HS-5 (cell line): ENCODE measurements around the gene HOXC11.
A peak's percentile ranks its signal among the peaks of the same experiment; 100 is the strongest.

Experiments used
- DNase-seq: peaks from one replicate; pipeline ENCODE4 v3.0.0-alpha.2; 2012; ENCODE audit warnings: low read depth

Gene HOXC11

GRCh38 chr12:53972722-53973235 lies at the start of gene HOXC11:
Gene HOXC11, plus strand, starts transcription at chr12:53973126. Its CDS starts 116 bp downstream, at chr12:53973242.
- no peak for DNase-seq

GRCh38 chr12:53924521-53925405 lies 48.2 kb upstream of the HOXC11 start:
- no peak for DNase-seq

GRCh38 chr12:53927220-53928029 lies 45.5 kb upstream of the HOXC11 start:
- DNase-seq = no peak

GRCh38 chr12:53928054-53928835 lies 44.7 kb upstream of the HOXC11 start:
- no peak for DNase-seq

GRCh38 chr12:53929527-53929926 lies 43.4 kb upstream of the HOXC11 start:
- DNase-seq = no peak

- DNase-seq = no peak
These were observed 42.2 kb upstream of the HOXC11 start for GRCh38 chr12:53930591-53931255.

GRCh38 chr12:53931844-53932581 lies 40.9 kb upstream of the HOXC11 start:
- no peak for DNase-seq

- no peak for DNase-seq
These were observed 40.0 kb upstream of the HOXC11 start for GRCh38 chr12:53932915-53933314.

GRCh38 chr12:53935383-53936341 lies 37.3 kb upstream of the HOXC11 start:
- no peak for DNase-seq

GRCh38 chr12:53937099-53937498 lies 35.8 kb upstream of the HOXC11 start:
- DNase-seq = no peak

- no peak for DNase-seq
These were observed 35.2 kb upstream of the HOXC11 start for GRCh38 chr12:53937596-53938325.

GRCh38 chr12:53938326-53939140 lies 34.4 kb upstream of the HOXC11 start, which contains the start of gene HOXC13:
Gene HOXC13, plus strand, starts transcription at chr12:53938831. Its CDS starts 76 bp downstream, at chr12:53938907.
- DNase-seq = peak; percentile 96

- DNase-seq = no peak
These were observed 33.5 kb upstream of the HOXC11 start for GRCh38 chr12:53939141-53940108.

- no peak for DNase-seq
These were observed 32.4 kb upstream of the HOXC11 start for GRCh38 chr12:53940443-53941014.

- DNase-seq = no peak
These were observed 31.7 kb upstream of the HOXC11 start for GRCh38 chr12:53941187-53941586.

- no peak for DNase-seq
These were observed 31.2 kb upstream of the HOXC11 start for GRCh38 chr12:53941750-53942149.
